Muscle layer of duodenum (tissue), 2 donors: Measurements from ENCODE around the gene PFKL.

Source experiments
- H3K27ac ChIP-seq: one replicate; pipeline ENCODE4 v1.7.0; 2013; ENCODE audit warnings: mild to moderate bottlenecking, low read length
- H3K27me3 ChIP-seq: one replicate; pipeline ENCODE4 v1.7.0; 2013; ENCODE audit warnings: low read depth, mild to moderate bottlenecking, control low read depth, low read length
- H3K36me3 ChIP-seq, 2 donors: one replicate each; pipeline ENCODE4 v1.7.0; 2013; ENCODE audit warnings: low read length in 2 of 2, control low read depth in 1 of 2, mild to moderate bottlenecking in 1 of 2; ENCODE audit not compliant: insufficient read depth in 2 of 2, control insufficient read depth in 1 of 2
- H3K4me1 ChIP-seq, 2 donors: one replicate each; pipeline ENCODE4 v1.7.0; 2013; ENCODE audit warnings: low read length in 2 of 2, mild to moderate bottlenecking in 2 of 2, control low read depth in 1 of 2, moderate library complexity in 1 of 2; ENCODE audit not compliant: insufficient read depth in 2 of 2, control insufficient read depth in 1 of 2
- H3K4me3 ChIP-seq, 2 donors: one replicate each; pipeline ENCODE4 v1.7.0; 2013; ENCODE audit warnings: low read length in 2 of 2, low read depth in 1 of 2, mild to moderate bottlenecking in 1 of 2
- H3K9me3 ChIP-seq, 2 donors: one replicate each; pipeline ENCODE4 v1.7.0; 2013; ENCODE audit warnings: low read length in 2 of 2, control low read depth in 1 of 2, mild to moderate bottlenecking in 1 of 2; ENCODE audit not compliant: control insufficient read depth in 1 of 2
- donor health status: healthy.

The PFKL gene

GRCh38 chr21:44376606-44377005 is 76.8 kb downstream of the PFKL start:
- Histone ChIP-seq H3K27me3 (no peaks in the 10 kb centered on the region), H3K36me3 (no peaks in the 10 kb centered on the region), H3K4me1 (no peaks in the 10 kb centered on the region), H3K27ac (no peak overlapping the region), H3K9me3 (no peaks in the 10 kb centered on the region), H3K4me3 (no peak overlapping the region)
